ENCODE results near the gene EMSY.
A peak's percentile ranks its signal among the peaks of the same experiment; 100 is the strongest.
"Not testable (repeated sequence)": the region's sequence is repeated elsewhere in the genome, so short reads cannot be mapped to it uniquely, and the experiment has no call there.

Gene EMSY

DNA sequence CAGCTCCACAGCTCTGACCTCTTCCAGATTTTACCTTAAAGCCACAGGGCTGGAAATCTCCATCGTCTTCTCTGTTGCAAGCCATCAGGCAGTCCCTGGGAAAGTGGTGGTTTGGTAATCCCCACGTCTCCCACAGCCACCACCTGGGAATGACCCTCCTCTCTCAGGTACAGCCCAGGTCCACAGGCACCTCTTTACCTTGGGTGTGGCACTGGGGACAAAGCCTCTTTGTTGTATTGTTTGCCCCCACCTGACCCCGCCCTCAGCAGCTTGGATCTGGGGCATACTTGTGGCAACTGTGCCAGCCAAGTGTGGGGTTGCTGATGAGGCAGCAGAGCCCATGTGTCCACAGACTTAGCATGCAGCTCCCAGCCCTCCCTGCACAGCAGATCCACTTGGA is 148.1 kb downstream of the EMSY start:
- ChIA-PET POLR2A (no interaction called here), CTCF (no interaction called here)
- no peak for DNase-seq (ENCODE audit: extremely low spot score)
- TF ChIP-seq, protein P1, sequence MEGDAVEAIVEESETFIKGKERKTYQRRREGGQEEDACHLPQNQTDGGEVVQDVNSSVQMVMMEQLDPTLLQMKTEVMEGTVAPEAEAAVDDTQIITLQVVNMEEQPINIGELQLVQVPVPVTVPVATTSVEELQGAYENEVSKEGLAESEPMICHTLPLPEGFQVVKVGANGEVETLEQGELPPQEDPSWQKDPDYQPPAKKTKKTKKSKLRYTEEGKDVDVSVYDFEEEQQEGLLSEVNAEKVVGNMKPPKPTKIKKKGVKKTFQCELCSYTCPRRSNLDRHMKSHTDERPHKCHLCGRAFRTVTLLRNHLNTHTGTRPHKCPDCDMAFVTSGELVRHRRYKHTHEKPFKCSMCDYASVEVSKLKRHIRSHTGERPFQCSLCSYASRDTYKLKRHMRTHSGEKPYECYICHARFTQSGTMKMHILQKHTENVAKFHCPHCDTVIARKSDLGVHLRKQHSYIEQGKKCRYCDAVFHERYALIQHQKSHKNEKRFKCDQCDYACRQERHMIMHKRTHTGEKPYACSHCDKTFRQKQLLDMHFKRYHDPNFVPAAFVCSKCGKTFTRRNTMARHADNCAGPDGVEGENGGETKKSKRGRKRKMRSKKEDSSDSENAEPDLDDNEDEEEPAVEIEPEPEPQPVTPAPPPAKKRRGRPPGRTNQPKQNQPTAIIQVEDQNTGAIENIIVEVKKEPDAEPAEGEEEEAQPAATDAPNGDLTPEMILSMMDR (IDR thresholded peaks at IDR 0.05; ENCODE audit: control extremely low read depth, extremely low read depth, low read depth, missing control alignments), result no peak

DNA sequence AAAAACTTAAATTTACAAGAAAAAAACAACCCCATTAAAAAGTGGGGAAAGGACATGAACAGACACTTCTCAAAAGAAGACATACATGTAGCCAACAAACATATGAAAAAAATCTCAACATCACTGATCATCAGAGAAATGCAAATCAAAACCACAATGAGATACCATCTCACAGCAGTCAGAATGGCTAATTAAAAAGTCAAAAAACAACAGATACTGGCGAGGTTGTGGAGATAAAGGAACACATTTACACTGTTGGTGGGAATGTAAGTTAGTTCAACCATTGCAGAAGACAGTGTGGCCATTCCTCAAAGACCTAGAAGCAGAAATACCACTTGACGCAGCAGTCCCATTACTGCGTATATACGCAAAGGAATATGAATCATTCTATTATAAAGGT is 150.3 kb downstream of the EMSY start:
- CTCF ChIA-PET, POLR2A ChIA-PET: not testable (repeated sequence)

DNA sequence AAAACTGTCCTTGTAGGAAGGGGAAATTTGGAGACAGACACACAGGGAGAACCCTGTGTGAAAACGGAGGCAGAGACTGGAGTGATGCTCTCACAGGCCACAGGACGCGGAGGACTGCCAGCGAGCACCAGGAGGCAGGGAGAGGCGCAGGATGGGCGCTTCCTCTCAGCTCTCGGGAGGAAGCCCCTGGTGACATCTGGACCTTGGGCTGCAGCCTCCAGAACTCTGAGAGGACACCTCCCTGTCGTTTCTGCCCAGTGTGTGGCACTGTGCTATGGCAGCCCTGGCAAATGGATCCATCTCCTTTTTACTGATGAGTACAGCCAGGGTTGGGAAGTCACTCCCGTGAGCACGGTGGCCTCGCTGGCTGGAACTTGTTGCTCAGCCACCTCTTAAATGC is 151.8 kb downstream of the EMSY start:
- CTCF ChIA-PET, result interaction anchor here (4.9 kb wide), 1 partner anchor 80 kb away, joined by 72 read pairs; no protein-coding TSS in a partner anchor

More for the DNA sequence above, 150.3 kb downstream of the EMSY start:
- not testable (repeated sequence) for DNase-seq (ENCODE audit: extremely low spot score)

DNA sequence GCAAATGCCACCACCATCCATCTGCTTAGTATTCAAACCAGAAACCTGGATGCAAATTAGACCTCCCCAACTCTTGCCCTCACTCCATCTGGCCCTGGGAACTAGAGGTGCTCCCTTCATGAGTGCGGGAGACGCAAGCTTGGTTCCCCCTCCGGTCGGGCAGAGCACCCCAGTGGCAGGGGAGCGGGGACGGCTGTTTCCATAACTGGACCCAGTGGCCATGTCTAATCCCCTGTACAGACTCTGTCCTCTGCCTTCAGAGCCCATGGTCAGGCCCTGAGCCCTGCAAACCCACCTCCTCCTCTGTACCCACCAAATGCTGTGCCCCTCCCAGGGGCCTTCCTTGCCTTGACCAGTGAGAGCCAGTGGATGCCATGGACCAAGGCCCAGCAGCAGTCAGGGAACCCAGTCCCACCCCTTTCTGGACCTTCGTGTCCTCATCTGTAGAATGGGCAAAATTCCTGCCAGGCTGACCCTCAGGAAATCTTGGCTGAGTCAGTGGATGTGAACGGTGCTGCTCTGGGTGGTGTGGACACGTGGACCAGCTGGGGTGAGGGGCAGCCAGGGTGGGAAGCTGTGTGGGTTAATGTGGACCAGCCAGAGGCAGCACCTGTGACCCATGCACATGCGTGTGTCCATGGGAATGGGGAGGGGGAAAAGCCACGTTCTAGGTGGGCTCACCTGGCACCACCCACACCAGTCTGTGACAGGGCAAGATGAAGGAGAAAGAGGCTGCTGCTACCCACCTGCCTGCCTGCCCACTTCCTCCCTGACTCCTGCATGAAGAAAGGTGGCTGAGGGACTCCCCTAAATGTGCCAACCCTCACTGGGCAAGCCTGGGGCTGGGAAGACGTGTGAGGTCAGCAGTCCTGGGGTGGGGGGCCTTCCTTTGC is 153.0 kb downstream of the EMSY start:
- ChIA-PET CTCF (interaction anchor here (0.7 to 4.9 kb wide), 11 partner anchors 7 to 120 kb away, joined by 3 to 72 read pairs (median 4); no protein-coding TSS in a partner anchor), POLR2A (no interaction called here)
- no peak for DNase-seq (ENCODE audit: extremely low spot score)
- TF ChIP-seq, protein P1 (IDR thresholded peaks at IDR 0.05; ENCODE audit: control extremely low read depth, extremely low read depth, low read depth, missing control alignments), result no peak

More for the DNA sequence above, 151.8 kb downstream of the EMSY start:
- POLR2A ChIA-PET, result no interaction called here
- TF ChIP-seq, protein P1 (IDR thresholded peaks at IDR 0.05; ENCODE audit: control extremely low read depth, extremely low read depth, low read depth, missing control alignments), result no peak
- DNase-seq (ENCODE audit: extremely low spot score), result peak; percentile 10

DNA sequence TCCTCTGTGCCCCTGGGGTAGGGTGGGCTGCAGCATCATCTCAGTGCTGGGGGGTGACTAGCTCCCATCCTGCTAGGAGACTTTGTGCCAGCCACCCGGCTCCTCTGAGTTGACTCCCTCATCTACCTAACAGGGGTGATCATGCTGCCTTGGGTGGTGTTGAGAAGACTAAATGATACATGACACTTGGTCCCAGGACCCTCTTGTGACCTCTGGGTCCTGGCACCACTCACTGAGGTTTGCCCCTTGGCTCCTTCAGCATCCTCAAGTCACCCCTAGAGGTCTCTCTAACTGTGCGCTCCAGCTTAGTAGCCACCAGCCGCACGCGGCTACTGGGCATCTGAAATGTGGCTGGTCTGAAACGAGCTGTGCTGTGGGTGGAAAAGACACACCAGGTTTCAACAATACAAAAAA is 153.6 kb downstream of the EMSY start:
- TF ChIP-seq, protein P1 (IDR thresholded peaks at IDR 0.05; ENCODE audit: control extremely low read depth, extremely low read depth, low read depth, missing control alignments), result peak; percentile 73
- peak; percentile 77 for DNase-seq (ENCODE audit: extremely low spot score)
- ChIA-PET CTCF (interaction anchor here (0.6 to 4.9 kb wide), 18 partner anchors 8 to 137 kb away, joined by 3 to 72 read pairs (median 4); no protein-coding TSS in a partner anchor), POLR2A (no interaction called here)

DNA sequence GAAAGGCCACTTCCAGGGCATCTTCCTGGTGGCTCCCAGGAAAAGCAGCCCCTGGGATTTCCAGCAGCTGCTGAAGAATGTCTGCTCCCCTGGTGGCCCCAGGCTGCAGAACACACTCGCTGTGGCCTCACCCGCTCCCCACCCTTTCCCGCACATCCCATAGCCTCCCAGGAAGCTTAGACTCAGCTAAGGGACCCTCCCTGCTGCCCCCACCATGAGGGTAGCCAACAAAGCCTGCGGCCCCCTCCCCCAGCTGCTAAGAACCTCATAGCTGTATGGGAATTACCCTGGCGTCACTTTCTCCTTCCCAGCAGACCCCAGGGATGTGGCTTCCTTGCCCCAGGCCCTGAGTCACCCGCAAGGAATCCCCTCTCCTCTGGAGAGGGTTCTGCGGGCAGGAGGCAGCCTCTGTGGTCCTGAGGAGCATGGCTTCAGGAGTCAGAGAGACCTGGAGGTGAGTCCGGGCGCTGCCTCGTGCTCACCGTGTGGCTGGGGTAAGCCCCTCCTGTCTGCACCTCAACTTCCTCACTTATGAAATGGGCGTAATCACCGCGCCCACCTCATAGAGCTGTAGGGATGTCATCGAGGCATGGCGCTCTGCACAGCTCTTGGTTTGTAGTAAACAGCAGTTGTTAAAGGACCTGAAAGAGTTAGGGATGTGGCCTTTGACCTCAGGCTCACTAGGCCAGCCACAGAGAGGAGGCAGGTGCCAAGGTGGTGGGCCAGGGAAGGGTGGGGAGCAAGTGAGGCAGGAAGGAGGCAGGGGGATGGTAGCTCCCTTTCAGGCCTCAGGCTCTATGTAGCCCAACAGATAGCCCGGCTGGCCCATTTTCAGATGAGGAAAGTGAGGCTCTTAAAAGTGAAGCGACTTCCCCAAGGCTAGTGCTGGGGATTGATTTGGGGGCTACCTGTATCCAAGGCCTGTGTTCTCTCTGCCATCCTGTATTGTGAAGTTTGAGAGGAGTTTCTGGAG is 154.5 kb downstream of the EMSY start:
- ChIA-PET POLR2A (no interaction called here), CTCF (interaction anchor here (0.6 to 4.9 kb wide), 17 partner anchors 9 to 136 kb away, joined by 3 to 72 read pairs (median 4); no protein-coding TSS in a partner anchor)
- TF ChIP-seq, protein P1 (IDR thresholded peaks at IDR 0.05; ENCODE audit: control extremely low read depth, extremely low read depth, low read depth, missing control alignments), result no peak
- DNase-seq (ENCODE audit: extremely low spot score), result no peak

All from GM10248 (cell line).